Muscle of leg (tissue), 11 donors: ENCODE results near the gene ACSF3. TPM values are rescaled to one million over a fixed set of nuclear protein-coding genes. Genes with fewer than 3 reads are reported as not detected.

Experiments
- DNase-seq: peaks from one replicate; pipeline ENCODE4 v3.0.0; 2013
- H3K27ac ChIP-seq: one replicate; pipeline ENCODE4 v1.5.1; 2013; ENCODE audit warnings: mild to moderate bottlenecking, low read length, control low read depth
- H3K27me3 ChIP-seq: one replicate; pipeline ENCODE4 v1.6.1; 2013; ENCODE audit warnings: low read length; ENCODE audit not compliant: control insufficient read depth, insufficient read depth
- H3K36me3 ChIP-seq: one replicate; pipeline ENCODE4 v1.6.1; 2013; ENCODE audit warnings: low read length; ENCODE audit not compliant: control insufficient read depth, insufficient read depth
- H3K4me1 ChIP-seq: one replicate; pipeline ENCODE4 v1.6.1; 2013; ENCODE audit warnings: low read length; ENCODE audit not compliant: control insufficient read depth, insufficient read depth
- H3K4me3 ChIP-seq: one replicate; pipeline ENCODE4 v1.5.1; 2013; ENCODE audit warnings: low read length, control low read depth
- H3K9me3 ChIP-seq: replicated peaks from 2 replicates; pipeline ENCODE4 v1.6.1; 2013; ENCODE audit warnings: low read depth, low read length; ENCODE audit not compliant: control insufficient read depth
- WGBS: methylation state at CpG from one replicate; pipeline ENCODE4 v1.1.5; 2013; ENCODE audit warnings: missing lambda C conversion rate; ENCODE audit not compliant: insufficient coverage; 5-methylcytosine and 5-hydroxymethylcytosine counted together
- polyA plus RNA-seq, 8 donors: library from polyadenylated mRNA; unstranded; fragments of 120-200 nt; gene quantifications; one replicate each; pipeline versions ENCODE4 v1.2.1 to v1.2.3, GENCODE V29; 2013; ENCODE audit warnings: inconsistent platforms in 1 of 8, low replicate concordance in 1 of 8; ENCODE audit not compliant: insufficient read length in 8 of 8, insufficient read depth in 1 of 8
- total RNA-seq: library from RNA; stranded (reverse); fragments of 120-200 nt; gene quantifications from one replicate; pipeline ENCODE4 v1.2.4, GENCODE V29; 2013

Gene ACSF3
- total and polyA plus RNA-seq, 9 donors, result 13.4 to 18.6 (median 16.7) TPM

GRCh38 chr16:89049484-89050118 lies 44.1 kb upstream of the ACSF3 start:
- DNase-seq, result peak; percentile 70
- no peak overlapping the region for H3K4me3 ChIP-seq
- H3K4me1 ChIP-seq, result peaks cover 56% of the 10 kb centered on the region
- 25% methylated on average over 15 of the region's 22 CpGs for WGBS
- no peaks in the 10 kb centered on the region for H3K36me3 ChIP-seq
- no peak overlapping the region for H3K27ac ChIP-seq
- peaks cover 68% of the 10 kb centered on the region for H3K27me3 ChIP-seq
- H3K9me3 ChIP-seq, result no peaks in the 10 kb centered on the region

GRCh38 chr16:89050119-89050867 lies 43.4 kb upstream of the ACSF3 start:
- Histone ChIP-seq H3K4me1 (peaks cover 50% of the 10 kb centered on the region), H3K4me3 (no peak overlapping the region), H3K27me3 (peaks cover 62% of the 10 kb centered on the region), H3K9me3 (no peaks in the 10 kb centered on the region), H3K27ac (no peak overlapping the region), H3K36me3 (no peaks in the 10 kb centered on the region)
- 66% methylated on average over 16 of the region's 21 CpGs for WGBS
- DNase-seq, result no peak

DNA sequence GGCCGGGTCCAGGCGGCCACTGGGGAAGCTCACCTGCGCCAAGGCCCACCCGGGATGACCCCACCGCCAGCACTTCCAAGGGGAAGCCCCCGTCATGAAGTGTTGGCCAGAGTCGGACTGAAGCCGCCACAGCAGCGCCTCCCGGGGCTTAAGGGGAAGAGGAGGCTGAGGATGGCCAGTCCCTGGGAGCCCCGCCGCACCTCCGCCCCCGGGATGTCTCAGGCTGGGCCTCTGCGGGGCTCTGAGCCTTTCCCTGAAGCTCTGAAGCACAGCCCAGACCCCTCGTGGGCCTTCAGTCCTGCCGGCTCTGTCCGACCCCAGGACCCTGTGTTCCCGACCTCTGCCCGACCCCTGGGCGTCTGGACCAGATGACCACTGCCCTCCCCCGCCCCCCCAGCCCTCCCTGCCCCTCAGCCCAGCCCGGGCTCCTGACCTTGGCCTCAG lies 42.8 kb upstream of the ACSF3 start:
- no peaks in the 10 kb centered on the region for H3K36me3 ChIP-seq
- WGBS, result 43% methylated on average over 23 of the region's 23 CpGs
- peaks cover 60% of the 10 kb centered on the region for H3K27me3 ChIP-seq
- H3K4me3 ChIP-seq, result no peak overlapping the region
- DNase-seq, result no peak
- H3K4me1 ChIP-seq, result peaks cover 50% of the 10 kb centered on the region
- H3K9me3 ChIP-seq, result no peaks in the 10 kb centered on the region
- H3K27ac ChIP-seq, result no peak overlapping the region

DNA sequence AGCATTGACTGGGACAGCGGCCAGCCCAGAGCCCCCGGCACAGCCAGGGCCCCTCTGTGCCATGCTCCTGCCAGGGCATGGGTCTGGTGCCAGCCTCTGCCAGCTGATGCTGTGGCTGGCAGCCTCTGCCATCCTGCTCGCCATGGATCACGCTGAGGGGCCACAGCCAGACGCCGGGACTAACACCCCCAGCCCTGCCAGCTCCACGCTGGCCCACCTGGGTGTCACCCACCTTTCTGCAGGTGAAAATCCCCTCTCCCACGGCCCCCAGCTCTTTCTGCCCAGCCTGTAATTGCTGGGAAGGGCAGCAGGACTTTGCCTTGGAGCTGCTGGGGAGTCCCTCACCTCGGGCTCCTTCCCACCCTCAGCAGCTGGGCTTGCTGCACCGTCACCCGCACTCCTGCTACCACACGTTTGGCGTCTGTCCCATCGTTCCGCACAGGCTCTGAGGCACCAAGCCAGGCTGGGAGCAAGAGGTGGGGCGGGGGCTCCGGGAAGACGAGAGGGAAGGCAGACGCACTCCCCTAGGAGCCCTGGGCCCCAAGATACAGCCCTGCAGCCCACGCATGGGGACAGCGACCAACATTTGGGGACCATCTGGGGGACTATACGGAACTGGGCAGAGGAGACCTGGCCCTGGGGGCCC lies 42.0 kb upstream of the ACSF3 start:
- 51% methylated on average over 22 of the region's 22 CpGs for WGBS
- H3K27ac ChIP-seq, result no peak overlapping the region
- no peaks in the 10 kb centered on the region for H3K36me3 ChIP-seq
- no peak for DNase-seq
- H3K27me3 ChIP-seq, result peaks cover 57% of the 10 kb centered on the region
- H3K9me3 ChIP-seq, result no peaks in the 10 kb centered on the region
- peaks cover 50% of the 10 kb centered on the region for H3K4me1 ChIP-seq
- H3K4me3 ChIP-seq, result no peak overlapping the region

DNA sequence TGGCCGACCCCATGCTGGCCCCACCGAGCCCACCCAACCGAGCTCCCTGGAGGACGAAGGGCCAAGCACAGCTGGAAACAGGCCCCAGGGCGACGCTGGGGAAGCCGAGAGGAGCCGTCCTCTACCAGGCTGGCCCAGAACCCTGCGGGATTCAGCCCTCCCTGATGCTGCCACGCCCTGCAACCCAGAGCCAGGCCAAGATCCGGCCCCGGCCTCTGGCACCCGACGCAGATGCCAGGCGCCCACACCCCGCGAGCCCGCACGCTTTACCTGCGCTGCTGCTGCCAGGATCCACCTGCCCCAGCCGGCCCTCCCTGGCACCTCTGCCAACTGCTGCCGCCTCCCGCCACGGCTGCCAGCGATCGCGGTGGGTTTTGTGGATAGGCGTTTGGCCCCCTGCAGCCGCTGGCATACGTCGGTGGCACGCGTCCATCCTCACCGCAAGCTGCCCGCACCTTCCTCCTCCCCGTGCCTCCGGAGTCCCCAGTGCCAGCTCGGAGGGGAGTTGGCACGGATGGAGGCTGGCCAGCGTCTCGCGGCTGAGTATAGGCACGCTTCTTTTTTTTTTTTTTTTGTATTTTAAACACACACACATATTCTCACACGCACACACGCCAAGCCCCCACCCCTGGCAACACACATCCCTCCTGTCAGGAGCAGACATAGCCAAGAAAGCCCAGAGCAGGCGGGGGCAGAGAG lies 41.3 kb upstream of the ACSF3 start:
- Histone ChIP-seq H3K9me3 (no peaks in the 10 kb centered on the region), H3K4me3 (no peak overlapping the region), H3K4me1 (peaks cover 50% of the 10 kb centered on the region), H3K27me3 (peaks cover 50% of the 10 kb centered on the region), H3K36me3 (no peaks in the 10 kb centered on the region), H3K27ac (no peak overlapping the region)
- no peak for DNase-seq
- 81% methylated on average over 43 of the region's 46 CpGs for WGBS

DNA sequence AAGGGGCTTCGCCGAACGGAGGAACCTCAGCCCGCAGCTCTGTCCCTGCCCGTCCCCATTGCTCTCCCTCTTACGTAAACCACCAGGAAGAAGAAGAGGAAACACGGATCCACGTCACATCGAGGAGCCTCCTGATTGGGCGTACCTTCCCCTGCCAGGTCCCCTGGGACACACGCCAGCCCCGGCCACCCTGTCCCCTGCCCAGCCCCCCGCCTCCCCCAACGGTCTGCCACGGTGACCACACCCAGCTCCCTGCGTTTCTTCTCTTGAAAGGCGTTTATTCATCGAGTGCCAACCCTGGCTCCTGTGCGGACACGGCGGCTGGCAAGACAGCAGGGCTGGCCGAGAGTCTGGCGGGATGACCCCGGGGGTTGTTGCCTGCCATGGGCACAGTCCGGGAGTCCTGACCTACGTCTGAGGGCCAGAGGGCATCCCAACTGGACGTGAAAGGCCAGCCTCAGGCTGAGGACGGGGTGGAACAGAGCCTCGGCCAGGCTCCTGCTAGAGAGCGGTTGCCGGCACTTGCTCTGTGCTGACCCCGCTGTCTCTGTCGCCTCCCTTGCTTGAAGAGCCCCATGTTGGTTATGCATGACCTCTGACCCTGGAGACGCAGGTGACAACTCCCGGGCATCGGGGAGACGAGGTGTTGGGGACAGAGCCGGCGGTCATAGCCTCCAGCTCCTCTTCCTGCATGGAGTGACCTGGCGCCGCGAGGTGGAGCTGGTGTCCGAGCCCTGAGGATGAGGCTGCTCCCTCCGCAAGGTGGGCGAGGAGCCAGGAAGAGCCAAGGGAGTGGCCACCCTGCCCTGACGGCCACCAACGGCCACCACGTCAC lies 40.5 kb upstream of the ACSF3 start:
- no peaks in the 10 kb centered on the region for H3K9me3 ChIP-seq
- H3K4me3 ChIP-seq, result no peak overlapping the region
- H3K4me1 ChIP-seq, result peaks cover 46% of the 10 kb centered on the region
- H3K36me3 ChIP-seq, result no peaks in the 10 kb centered on the region
- DNase-seq, result no peak
- peaks cover 46% of the 10 kb centered on the region for H3K27me3 ChIP-seq
- H3K27ac ChIP-seq, result no peak overlapping the region
- 65% methylated on average over 42 of the region's 48 CpGs for WGBS

DNA sequence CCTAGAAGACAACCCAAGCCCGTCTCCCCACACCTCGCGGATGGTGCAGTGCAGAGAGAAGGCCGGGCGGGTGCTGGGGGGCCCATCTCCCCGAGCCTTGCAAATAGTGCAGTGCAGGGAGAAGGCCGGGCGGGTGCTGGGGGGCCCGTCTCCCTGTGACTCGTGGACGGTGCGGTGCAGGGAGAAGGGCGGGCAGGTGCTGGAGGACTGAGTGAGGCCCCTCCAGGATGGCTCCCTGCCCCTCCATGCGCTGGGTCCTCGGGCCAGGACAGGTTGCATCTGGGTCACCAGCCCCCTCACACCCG lies 40.0 kb upstream of the ACSF3 start:
- Histone ChIP-seq H3K27me3 (peaks cover 45% of the 10 kb centered on the region), H3K4me3 (no peak overlapping the region), H3K4me1 (peaks cover 41% of the 10 kb centered on the region), H3K36me3 (no peaks in the 10 kb centered on the region), H3K9me3 (no peaks in the 10 kb centered on the region), H3K27ac (no peak overlapping the region)
- DNase-seq, result no peak
- 79% methylated on average over 11 of the region's 16 CpGs for WGBS

GRCh38 chr16:89054261-89054661 lies 39.4 kb upstream of the ACSF3 start:
- Histone ChIP-seq H3K4me1 (peaks cover 35% of the 10 kb centered on the region), H3K9me3 (no peaks in the 10 kb centered on the region), H3K27ac (no peak overlapping the region), H3K27me3 (peaks cover 40% of the 10 kb centered on the region), H3K4me3 (no peak overlapping the region), H3K36me3 (no peaks in the 10 kb centered on the region)
- 73% methylated on average over 15 of the region's 15 CpGs for WGBS
- DNase-seq, result no peak

DNA sequence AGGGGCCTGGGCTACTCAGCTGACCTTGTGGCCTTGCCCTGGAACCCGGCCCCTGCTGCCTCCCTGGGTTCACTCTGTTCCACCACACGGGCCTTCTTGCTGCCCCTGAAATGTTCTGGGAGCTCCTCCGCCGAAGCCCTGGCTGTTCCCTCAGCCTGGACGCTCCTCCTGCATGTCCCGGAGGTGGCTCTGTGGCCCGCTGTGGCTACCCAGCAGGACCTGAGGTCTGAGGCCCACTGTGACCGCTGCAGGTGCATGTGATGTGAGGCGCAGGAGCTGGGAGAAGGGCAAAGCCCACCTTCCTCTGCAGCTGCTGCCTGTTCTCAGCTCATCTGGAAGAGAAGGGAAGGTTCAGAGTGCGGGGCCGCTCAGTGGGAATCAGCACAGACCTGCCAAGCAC lies 38.9 kb upstream of the ACSF3 start:
- DNase-seq, result no peak
- H3K36me3 ChIP-seq, result no peaks in the 10 kb centered on the region
- peaks cover 30% of the 10 kb centered on the region for H3K4me1 ChIP-seq
- WGBS, result 59% methylated on average over 9 of the region's 11 CpGs
- H3K27me3 ChIP-seq, result peaks cover 35% of the 10 kb centered on the region
- H3K4me3 ChIP-seq, result no peak overlapping the region
- no peaks in the 10 kb centered on the region for H3K9me3 ChIP-seq
- no peak overlapping the region for H3K27ac ChIP-seq
